Measurements from ENCODE around the gene NFKB1. TPM values are rescaled to one million over a fixed set of nuclear protein-coding genes. Genes with fewer than 3 reads are reported as not detected.

The NFKB1 gene
- total and polyA plus RNA-seq, 10 of the 15 experiments (the other 5 are each of a cell fraction or from before 2014, with no cell fraction given) = 8.7 to 110 (median 57.3) TPM

DNA sequence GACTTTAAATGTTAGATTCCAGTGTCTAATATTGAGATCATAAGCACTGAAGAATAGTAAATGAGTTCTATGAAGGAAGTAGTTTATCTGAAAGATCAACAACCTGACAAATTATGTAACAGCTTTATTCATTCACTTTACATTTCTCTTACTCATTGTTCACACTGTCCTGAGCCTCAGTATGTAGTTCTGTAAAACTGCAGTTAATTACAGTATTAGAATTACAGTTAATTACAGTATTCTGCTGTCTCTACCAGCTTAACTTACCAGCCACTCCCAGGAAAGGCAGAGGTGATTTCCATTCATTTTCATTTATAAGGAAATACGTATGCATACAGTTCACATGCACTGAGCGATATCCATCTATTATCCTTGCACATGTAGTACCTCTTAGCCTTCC, 32.7 kb downstream of the NFKB1 start:
- Histone ChIP-seq H3K9me3 (replicated peaks; ENCODE audit: control insufficient read depth, insufficient read depth, low read length) (no peaks in the 10 kb centered on the region), H4K20me1 (ENCODE audit: control insufficient read depth, insufficient read depth) (no peaks in the 10 kb centered on the region), H3K4me2 (ENCODE audit: control insufficient read depth, insufficient read depth) (no peak overlapping the region), H3K36me3 (ENCODE audit: control insufficient read depth in 2 of 2, insufficient read depth in 2 of 2, low read length in 1 of 2) (peaks cover 0 to 18% of the 10 kb centered on the region in 2 experiments; a peak in 2 of 4 replicates), H2AFZ (ENCODE audit: control insufficient read depth, low read depth, low read length) (no peak overlapping the region), H3K27ac (ENCODE audit: control insufficient read depth, insufficient read depth) (no peak overlapping the region; the same call in 1 of the 2 replicates), H3K79me2 (ENCODE audit: control insufficient read depth, insufficient read depth, low read length) (peaks cover 62% of the 10 kb centered on the region), H3K27me3 (replicated peaks in 1 of 2; ENCODE audit: control insufficient read depth in 2 of 2, insufficient read depth in 2 of 2, low read length in 1 of 2) (no peaks in the 10 kb centered on the region), H3K4me1 (ENCODE audit: control insufficient read depth, insufficient read depth, low read length) (peaks cover 17% of the 10 kb centered on the region), H3K9ac (ENCODE audit: control insufficient read depth, insufficient read depth, low read length) (no peak overlapping the region), H3K4me3 (no peak overlapping the region)
- RAD21 ChIA-PET (ENCODE audit: unreplicated experiment) = interaction anchor here (0.6 to 2.1 kb wide), 7 partner anchors 10 to 658 kb away, joined by 3 to 11 read pairs (median 4); partner anchors contain the start of gene NFKB1
- intact Hi-C loops (cut with micrococcal nuclease; ENCODE audit: unreplicated experiment) = no loop called here
- no TSS peak for BruUV-seq (replicated peaks)
- ATAC-seq (peak; percentile 14), DNase-seq (ENCODE audit: low read depth, low spot score) (no peak), FAIRE-seq (no peak)
- CTCF ChIA-PET = interaction anchor here (0.6 to 1.4 kb wide), 4 partner anchors 10 to 307 kb away, joined by 3 to 4 read pairs (median 3); no protein-coding TSS in a partner anchor
- 94% methylated on average over 2 of the region's 2 CpGs for WGBS (ENCODE audit: insufficient coverage, insufficient replicate concordance, low lambda C conversion rate, missing lambda C conversion rate)
- POLR2A ChIA-PET = interaction anchor here (0.9 to 1.4 kb wide), 3 partner anchors 8 to 15 kb away, joined by 3 to 5 read pairs (median 3); no protein-coding TSS in a partner anchor
- TF ChIP-seq ZNF24 (IDR thresholded peaks at IDR 0.05) = no peak
- in situ Hi-C loops (cut with MboI) = no loop called here
- SMC1A ChIA-PET (ENCODE audit: uncharacterized antibody, unreplicated experiment) = interaction anchor here (0.9 to 6.4 kb wide), 7 partner anchors 10 to 334 kb away, joined by 3 to 81 read pairs (median 3); partner anchors contain the start of gene SLC39A8

DNA sequence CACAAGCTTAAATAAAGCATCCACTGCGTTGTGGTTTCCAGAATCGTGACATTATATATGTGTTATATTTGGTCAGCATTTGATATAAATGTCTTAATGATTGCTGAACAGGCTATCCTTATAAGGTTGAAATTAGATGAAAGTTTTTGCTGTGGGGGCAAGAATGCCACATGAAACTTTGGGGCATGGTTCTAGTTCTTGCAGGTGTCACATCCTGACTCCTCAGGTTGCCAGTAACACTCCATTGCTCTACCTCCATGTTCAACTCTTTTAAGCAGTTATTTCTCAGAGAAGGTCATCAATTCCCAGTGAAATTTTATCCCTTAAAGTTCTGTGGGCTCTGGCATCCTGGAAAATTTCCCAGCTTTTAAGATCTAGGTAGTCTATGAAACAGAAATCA, 33.7 kb downstream of the NFKB1 start:
- peak; percentile 26 for ATAC-seq
- 100% methylated on average over 2 of the region's 2 CpGs for WGBS (ENCODE audit: insufficient coverage, insufficient replicate concordance, low lambda C conversion rate, missing lambda C conversion rate)
- H4K20me1 ChIP-seq (ENCODE audit: control insufficient read depth, insufficient read depth) = no peaks in the 10 kb centered on the region
- peaks cover 58% of the 10 kb centered on the region for H3K79me2 ChIP-seq (ENCODE audit: control insufficient read depth, insufficient read depth, low read length)
- no peak for DNase-seq (ENCODE audit: low read depth, low spot score)
- no TSS peak for BruUV-seq (replicated peaks)
- ChIA-PET CTCF (interaction anchor here (0.7 to 1.7 kb wide), 4 partner anchors 9 to 34 kb away, joined by 3 to 7 read pairs (median 4); no protein-coding TSS in a partner anchor), POLR2A (interaction anchor here (0.9 to 1.4 kb wide), 2 partner anchors 15 kb away, joined by 3 to 5 read pairs; no protein-coding TSS in a partner anchor), RAD21 (ENCODE audit: unreplicated experiment) (interaction anchor here (1.1 to 2.1 kb wide), 6 partner anchors 9 to 53 kb away, joined by 3 to 11 read pairs (median 5); partner anchors contain the start of gene NFKB1), SMC1A (ENCODE audit: uncharacterized antibody, unreplicated experiment) (interaction anchor here (0.6 to 6.4 kb wide), 10 partner anchors 11 to 333 kb away, joined by 3 to 81 read pairs (median 3); partner anchors contain the start of gene SLC39A8)
- H3K27me3 ChIP-seq (replicated peaks in 1 of 2; ENCODE audit: control insufficient read depth in 2 of 2, insufficient read depth in 2 of 2, low read length in 1 of 2) = no peaks in the 10 kb centered on the region
- peak overlapping the region; percentile 28 for H3K4me2 ChIP-seq (ENCODE audit: control insufficient read depth, insufficient read depth)
- peaks cover 17% of the 10 kb centered on the region for H3K4me1 ChIP-seq (ENCODE audit: control insufficient read depth, insufficient read depth, low read length)
- H3K27ac ChIP-seq (ENCODE audit: control insufficient read depth, insufficient read depth) = peak overlapping the region; percentile 52
- in situ Hi-C loops (cut with MboI) = no loop called here
- H3K9me3 ChIP-seq (replicated peaks; ENCODE audit: control insufficient read depth, insufficient read depth, low read length) = no peaks in the 10 kb centered on the region
- no peak overlapping the region for H3K9ac ChIP-seq (ENCODE audit: control insufficient read depth, insufficient read depth, low read length)
- no peak overlapping the region for H3K4me3 ChIP-seq
- no peak for TF ChIP-seq ZZZ3 (IDR thresholded peaks at IDR 0.05; ENCODE audit: control insufficient read depth, insufficient read length, low read depth)
- H2AFZ ChIP-seq (ENCODE audit: control insufficient read depth, low read depth, low read length) = no peak overlapping the region
- intact Hi-C loops (cut with micrococcal nuclease; ENCODE audit: unreplicated experiment) = no loop called here
- peaks cover 2 to 22% of the 10 kb centered on the region in 2 experiments for H3K36me3 ChIP-seq (ENCODE audit: control insufficient read depth in 2 of 2, insufficient read depth in 2 of 2, low read length in 1 of 2)
- no peak for FAIRE-seq
